Activated CD4-positive, alpha-beta T cell treated with anti-CD3 and anti-CD28 coated beads, Interleukin-2, amount 50 U/mL, for 48 hours (primary cell): ENCODE measurements around the gene MRPL48.
A peak's percentile ranks its signal among the peaks of the same experiment; 100 is the strongest.
"Not testable (repeated sequence)": the region's sequence is repeated elsewhere in the genome, so short reads cannot be mapped to it uniquely, and the experiment has no call there.

Experiments
- DNase-seq, 2 experiments: peaks; one replicate each; pipeline ENCODE4 v3.0.0-alpha.2; 2020

Gene MRPL48

GRCh38 chr11:73852049-73852448, 64.4 kb downstream of the MRPL48 start:
- no peak for DNase-seq

DNA sequence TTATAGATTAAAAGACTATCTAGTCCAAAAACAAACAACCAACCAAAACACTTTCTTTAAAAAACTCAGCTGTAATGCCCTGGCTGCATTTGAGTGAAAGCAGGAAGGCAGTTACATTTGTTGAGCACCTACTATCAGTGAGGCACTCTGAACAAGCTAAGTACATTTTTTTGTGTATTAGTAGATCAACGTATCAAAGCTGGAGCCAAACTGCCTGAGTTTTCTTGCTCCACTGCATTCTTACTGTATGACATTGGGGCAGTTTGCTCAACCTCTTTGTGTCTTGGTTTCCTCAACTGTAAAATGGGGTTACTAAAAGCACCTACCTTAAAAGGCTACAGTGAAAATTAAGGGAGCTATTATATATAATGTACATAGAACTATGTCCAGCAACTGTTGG, 67.0 kb downstream of the MRPL48 start:
- DNase-seq, result no peak

DNA sequence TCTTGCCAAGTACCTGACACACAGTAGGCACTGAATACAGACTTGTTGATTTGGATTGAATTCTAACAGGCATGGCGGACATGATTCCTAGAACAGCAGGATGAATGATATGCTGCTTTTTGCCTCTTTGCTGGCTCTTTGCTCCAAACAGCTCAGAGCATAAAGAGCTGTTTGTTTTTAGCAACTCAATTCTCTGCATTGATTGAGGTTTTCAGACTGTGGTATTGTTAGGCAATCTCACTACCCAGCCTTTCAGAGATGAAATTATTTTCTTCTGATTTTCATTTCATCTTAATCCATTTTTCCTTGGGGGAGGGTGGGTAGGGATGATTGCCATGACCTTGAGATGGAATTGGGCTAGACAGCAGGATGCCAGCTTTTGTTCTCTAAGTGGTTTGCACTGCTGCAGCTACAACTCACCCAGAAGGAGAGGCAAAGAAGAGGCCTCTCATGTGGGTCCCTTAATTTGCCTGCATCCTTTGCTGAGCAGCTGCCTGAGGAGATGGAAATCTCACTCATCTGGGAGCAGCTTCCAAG, 68.4 kb downstream of the MRPL48 start:
- no peak for DNase-seq

DNA sequence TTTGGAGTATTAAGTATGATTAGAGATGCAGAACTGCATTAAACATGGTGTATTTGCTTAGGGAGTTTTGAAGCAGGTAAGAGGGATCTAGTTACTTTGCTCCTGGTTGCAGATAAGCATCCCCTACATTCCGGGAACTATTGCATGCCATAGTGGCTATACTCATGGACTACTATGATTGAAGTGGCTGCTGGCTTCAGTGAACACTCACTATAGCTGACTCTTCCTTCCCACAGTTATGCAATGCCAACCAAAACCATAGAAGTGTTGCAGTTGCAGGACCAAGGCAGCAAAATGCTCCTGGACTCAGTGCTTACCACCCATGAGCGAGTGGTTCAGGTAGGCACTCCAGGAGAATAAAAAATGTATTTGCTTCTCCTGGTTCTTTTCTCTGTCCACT, 72.0 kb downstream of the MRPL48 start:
- DNase-seq, result no peak

GRCh38 chr11:73860202-73860601, 72.5 kb downstream of the MRPL48 start:
- DNase-seq, result no peak

GRCh38 chr11:73862986-73863385, 75.3 kb downstream of the MRPL48 start:
- DNase-seq, result no peak

DNA sequence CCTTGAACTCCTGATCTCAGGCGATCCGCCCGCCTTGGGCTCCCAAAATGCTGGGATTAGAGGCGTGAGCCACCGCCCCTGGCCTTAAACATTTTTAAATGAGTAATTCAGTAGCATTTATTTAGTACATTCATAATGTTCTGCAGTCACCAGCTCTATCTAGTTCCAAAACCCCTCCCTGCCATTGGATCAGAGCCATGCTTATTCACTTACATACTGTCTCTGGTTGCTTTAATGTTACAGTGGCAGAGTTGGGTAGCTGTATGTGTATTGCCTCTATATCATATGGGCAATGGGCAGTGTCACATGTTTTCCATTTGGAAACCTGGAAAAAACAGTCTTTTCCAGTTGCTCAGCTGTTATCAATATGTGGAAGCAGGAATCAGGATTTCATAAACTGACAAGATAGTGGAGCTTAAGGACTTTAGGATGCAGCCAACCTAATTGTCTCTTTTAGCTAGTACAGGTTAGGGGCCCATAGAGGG, 78.5 kb downstream of the MRPL48 start:
- no peak for DNase-seq

- DNase-seq, result no peak
These were observed 78.9 kb downstream of the MRPL48 start for GRCh38 chr11:73866586-73866996.

DNA sequence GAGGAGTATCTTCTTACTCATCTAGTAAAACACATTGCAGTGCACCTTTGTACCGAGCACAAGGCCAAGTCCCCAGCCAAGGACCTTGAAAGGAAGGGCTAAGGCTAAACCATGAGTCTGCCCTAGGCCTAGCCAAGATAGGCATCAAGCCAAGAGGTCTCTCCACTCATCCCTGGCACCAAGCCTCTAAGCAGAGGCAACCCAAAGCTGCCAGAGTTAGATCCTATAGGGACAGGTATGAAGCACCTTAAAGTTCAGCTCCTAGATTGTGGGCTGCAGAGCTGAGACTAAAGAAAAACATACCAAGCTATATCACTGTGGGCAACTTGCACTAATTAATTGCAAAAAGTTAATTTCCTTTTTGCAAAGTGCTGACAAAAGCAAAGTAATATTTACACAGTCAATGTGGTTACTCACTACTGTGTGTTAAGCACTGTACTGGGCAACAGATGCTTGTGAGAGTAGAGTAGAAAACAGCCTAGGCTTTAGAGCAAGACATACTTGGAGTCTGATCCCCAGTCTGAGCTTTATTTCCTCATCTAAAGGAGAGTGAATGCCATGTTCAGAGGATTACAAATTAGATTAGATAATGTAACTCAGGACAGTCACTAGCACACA, 81.8 kb downstream of the MRPL48 start:
- no peak for DNase-seq

DNA sequence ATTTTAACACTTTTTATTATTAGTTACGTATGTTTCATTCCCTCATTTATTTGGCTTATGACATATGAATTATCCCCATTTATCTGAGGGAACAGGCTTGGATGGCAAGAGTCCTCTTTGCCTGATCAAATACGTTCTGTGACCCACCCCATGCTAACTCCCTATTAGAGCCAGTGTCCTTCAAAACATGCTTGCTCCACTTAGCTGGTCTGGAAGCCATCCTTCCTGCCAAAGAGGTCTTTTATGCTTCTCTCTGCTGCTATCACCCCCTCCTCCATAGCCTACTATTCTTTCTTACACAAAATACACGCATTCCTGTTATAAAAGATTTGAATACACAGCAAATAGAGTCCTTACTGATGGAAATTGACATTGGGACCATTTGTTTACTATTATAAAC, 82.6 kb downstream of the MRPL48 start:
- DNase-seq, result no peak

DNA sequence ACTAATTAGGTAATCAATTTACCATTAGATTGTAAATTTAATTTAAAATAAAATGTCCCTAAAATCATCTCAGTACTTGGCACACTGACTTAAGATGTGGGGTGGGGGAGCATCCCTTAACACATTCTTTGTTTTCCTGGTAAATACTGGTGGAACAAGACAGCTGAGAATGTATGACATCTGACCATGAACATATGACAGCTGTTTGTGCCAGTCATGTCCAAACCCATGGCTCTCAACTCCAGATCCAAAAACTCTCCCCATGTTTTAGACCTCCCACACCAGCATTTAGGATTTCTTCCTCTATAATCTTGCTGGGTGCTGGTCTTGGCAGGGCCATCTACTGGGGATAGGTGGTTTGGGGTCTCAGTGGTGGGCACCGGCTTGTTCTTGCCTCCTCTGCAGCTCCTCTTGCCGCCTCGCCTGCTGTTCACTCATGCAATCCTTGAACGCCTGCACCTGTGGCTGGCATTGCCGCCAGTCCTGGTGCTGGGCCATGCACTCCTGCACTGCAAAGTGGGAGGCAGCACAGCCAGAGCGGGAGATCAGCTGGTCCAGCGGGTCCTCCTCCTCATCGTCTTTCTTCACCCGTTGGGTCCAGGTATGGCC, 85.2 kb downstream of the MRPL48 start:
- DNase-seq, result no peak

- no peak for DNase-seq
These were observed 87.7 kb downstream of the MRPL48 start for GRCh38 chr11:73875380-73875779.

DNA sequence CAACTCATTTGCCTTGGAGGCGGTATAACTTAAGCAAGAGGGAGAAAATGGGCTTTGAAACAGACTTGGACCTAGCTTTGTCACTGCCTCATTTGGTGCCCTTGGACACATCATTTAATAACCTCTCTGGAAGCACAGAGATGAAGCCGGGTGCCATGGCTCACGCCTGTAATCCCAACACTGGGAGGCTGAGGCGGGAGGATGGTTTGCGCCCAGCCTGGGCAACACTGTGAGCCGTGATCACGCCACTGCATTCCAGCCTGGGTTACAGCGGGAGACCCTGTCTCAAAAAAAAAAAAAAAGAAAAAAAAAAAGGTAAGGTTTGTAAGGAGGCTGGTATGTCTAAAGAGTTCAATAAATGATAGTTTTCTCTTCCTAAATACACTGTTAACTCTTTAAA, 88.2 kb downstream of the MRPL48 start:
- peak in 1 of 2 experiments; percentile 8 for DNase-seq

- DNase-seq, result peak; percentile 95
These were observed 89.0 kb downstream of the MRPL48 start, which contains the start of the genes COA4 and PAAF1 for GRCh38 chr11:73876424-73877310. COA4 (minus strand) TSS chr11:73876846; CDS start chr11:73873378, 3,468 bp downstream. PAAF1 (plus strand) TSS chr11:73876999; CDS start chr11:73877022, 23 bp downstream.

- no peak for DNase-seq
These were observed 91.1 kb downstream of the MRPL48 start for GRCh38 chr11:73878771-73879170.

- DNase-seq, result not testable (repeated sequence)
These were observed 92.8 kb downstream of the MRPL48 start for GRCh38 chr11:73880449-73880848.

- DNase-seq, result no peak
These were observed 96.2 kb downstream of the MRPL48 start for GRCh38 chr11:73883856-73884255.

DNA sequence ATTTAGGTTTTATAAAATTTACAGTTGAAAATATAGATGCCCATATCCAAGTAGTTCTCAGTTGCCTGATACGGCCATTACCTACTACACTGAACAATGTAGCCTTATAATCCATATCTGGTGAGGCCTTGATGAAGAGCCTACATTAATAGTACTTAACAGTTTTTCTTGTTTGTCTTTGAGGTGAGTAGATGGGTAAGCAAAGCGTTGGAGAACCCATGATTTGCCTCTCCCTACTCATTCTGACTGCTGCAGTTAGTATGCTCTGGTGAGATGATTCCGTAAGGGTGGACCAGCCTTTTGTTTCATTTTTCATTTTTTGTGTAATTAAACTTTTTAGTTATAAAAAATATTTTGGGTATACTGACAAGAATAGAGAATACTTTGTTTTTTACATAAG, 100.6 kb downstream of the MRPL48 start:
- DNase-seq, result no peak

GRCh38 chr11:73889019-73889418, 101.3 kb downstream of the MRPL48 start:
- no peak for DNase-seq

- no peak for DNase-seq
These were observed 101.9 kb downstream of the MRPL48 start for GRCh38 chr11:73889536-73889935.

GRCh38 chr11:73893041-73893440, 105.4 kb downstream of the MRPL48 start:
- no peak for DNase-seq

- DNase-seq, result no peak
These were observed 107.2 kb downstream of the MRPL48 start for GRCh38 chr11:73894725-73895335.

DNA sequence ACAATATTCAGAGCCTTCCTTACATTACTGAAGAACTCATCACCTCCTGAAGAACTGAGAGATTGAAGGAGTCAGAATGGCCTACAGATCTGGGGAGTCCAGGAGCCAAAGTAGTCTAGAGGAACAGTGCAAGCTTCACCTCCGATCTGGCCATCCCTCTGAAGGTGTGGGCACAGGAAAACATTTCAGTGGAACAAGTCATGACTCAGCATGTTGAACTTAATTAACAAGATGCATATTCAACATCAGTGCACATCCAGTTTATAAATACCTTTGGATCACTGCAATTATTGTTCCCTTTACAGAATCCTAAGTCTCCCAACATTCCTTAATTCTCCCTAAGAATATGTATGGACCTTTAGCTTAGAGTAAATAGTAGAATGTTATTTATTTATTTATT, 114.6 kb downstream of the MRPL48 start:
- DNase-seq, result no peak
